Measurements from ENCODE around the gene FRG2. TPM values are rescaled to one million over a fixed set of nuclear protein-coding genes. Genes with fewer than 3 reads are reported as not detected.
"Not testable (repeated sequence)": the region's sequence is repeated elsewhere in the genome, so short reads cannot be mapped to it uniquely, and the experiment has no call there.

The FRG2 gene
- total RNA-seq (not detected), polyA plus RNA-seq (not detected)

DNA sequence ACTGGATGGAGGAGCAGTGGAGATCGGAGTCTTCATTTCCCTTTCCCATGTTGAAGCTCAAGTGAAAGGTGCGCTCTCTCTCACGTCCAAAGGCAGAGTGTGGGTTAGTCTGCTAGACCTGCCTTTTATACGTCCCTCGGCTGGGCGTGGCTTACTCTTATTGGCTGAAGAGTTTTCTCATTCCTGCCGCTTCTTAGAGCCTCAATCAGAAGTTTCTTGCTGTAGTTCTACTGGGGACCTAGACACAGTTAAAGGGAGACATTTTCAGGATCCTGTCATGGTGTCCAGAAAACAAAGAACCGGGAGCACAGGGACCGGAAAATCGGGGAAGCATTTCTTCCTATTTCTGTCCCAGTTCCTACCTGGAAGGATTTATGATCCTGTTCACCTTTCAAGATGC, at the start of gene FRG2:
FRG2 (minus strand) TSS at position 101 of the 400 bp plus-strand sequence; CDS start at position 49, 52 bp downstream.
- H3K27me3 ChIP-seq (ENCODE audit: control insufficient read depth, insufficient read depth, low read length); DNase-seq; H3K27ac ChIP-seq (ENCODE audit: insufficient read depth, low read length, poor library complexity, severe bottlenecking); ATAC-seq (ENCODE audit: low read depth in 2 of 2); H3K4me3 Mint-ChIP-seq; H3K4me3 ChIP-seq (ENCODE audit: low read depth, low read length); H3K36me3 ChIP-seq (ENCODE audit: control insufficient read depth, insufficient read depth, low read length); H3K9me3 ChIP-seq (ENCODE audit: control insufficient read depth in 2 of 2, low read length in 2 of 2); H3K27ac Mint-ChIP-seq; H3K4me1 ChIP-seq (ENCODE audit: control insufficient read depth, insufficient read depth, low read length, poor library complexity, severe bottlenecking); H3K4me1 Mint-ChIP-seq; H3K9me3 Mint-ChIP-seq; H3K36me3 Mint-ChIP-seq; H3K27me3 Mint-ChIP-seq: not testable (repeated sequence)

DNA sequence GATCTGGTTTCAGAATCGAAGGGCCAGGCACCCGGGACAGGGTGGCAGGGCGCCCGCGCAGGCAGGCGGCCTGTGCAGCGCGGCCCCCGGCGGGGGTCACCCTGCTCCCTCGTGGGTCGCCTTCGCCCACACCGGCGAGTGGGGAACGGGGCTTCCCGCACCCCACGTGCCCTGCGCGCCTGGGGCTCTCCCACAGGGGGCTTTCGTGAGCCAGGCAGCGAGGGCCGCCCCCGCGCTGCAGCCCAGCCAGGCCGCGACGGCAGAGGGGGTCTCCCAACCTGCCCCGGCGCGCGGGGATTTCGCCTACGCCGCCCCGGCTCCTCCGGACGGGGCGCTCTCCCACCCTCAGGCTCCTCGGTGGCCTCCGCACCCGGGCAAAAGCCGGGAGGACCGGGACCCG, 41.3 kb upstream of the FRG2 start:
- not testable (repeated sequence) for DNase-seq; H3K27ac ChIP-seq (ENCODE audit: insufficient read depth, low read length, poor library complexity, severe bottlenecking); H3K27me3 Mint-ChIP-seq; H3K27ac Mint-ChIP-seq; H3K4me1 Mint-ChIP-seq; H3K4me3 ChIP-seq (ENCODE audit: low read depth, low read length); H3K36me3 Mint-ChIP-seq; H3K36me3 ChIP-seq (ENCODE audit: control insufficient read depth, insufficient read depth, low read length); H3K4me3 Mint-ChIP-seq; ATAC-seq (ENCODE audit: low read depth in 2 of 2); H3K4me1 ChIP-seq (ENCODE audit: control insufficient read depth, insufficient read depth, low read length, poor library complexity, severe bottlenecking); H3K9me3 Mint-ChIP-seq; H3K27me3 ChIP-seq (ENCODE audit: control insufficient read depth, insufficient read depth, low read length); H3K9me3 ChIP-seq (ENCODE audit: control insufficient read depth in 2 of 2, low read length in 2 of 2)

DNA sequence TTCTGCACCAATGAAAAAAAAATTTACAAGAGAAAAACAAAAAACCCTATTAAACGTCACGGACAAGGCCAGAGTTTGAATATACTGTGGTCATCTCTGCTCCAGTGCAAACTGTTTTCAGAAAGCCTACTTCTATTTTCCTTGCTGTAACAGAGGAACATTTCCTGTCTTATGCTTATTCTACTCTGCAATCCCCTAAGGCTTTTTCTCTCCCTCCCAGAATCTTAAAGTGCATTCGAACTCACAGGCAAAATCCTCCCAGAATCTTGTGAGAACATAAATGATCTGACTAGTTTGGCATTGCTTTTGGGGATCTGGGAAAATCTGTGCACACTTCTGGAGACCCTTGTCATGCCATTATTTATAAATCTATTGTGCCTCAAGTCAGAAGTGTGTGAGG, 37.7 kb upstream of the FRG2 start:
- not testable (repeated sequence) for H3K4me3 ChIP-seq (ENCODE audit: low read depth, low read length); H3K4me1 Mint-ChIP-seq; H3K27ac ChIP-seq (ENCODE audit: insufficient read depth, low read length, poor library complexity, severe bottlenecking); H3K27me3 Mint-ChIP-seq; H3K9me3 Mint-ChIP-seq; DNase-seq; H3K4me1 ChIP-seq (ENCODE audit: control insufficient read depth, insufficient read depth, low read length, poor library complexity, severe bottlenecking); H3K36me3 Mint-ChIP-seq; ATAC-seq (ENCODE audit: low read depth in 2 of 2); H3K4me3 Mint-ChIP-seq; H3K36me3 ChIP-seq (ENCODE audit: control insufficient read depth, insufficient read depth, low read length); H3K27me3 ChIP-seq (ENCODE audit: control insufficient read depth, insufficient read depth, low read length); H3K9me3 ChIP-seq (ENCODE audit: control insufficient read depth in 2 of 2, low read length in 2 of 2)
- H3K27ac Mint-ChIP-seq, result peak overlapping the region in 1 of 3 donors; percentile 20

DNA sequence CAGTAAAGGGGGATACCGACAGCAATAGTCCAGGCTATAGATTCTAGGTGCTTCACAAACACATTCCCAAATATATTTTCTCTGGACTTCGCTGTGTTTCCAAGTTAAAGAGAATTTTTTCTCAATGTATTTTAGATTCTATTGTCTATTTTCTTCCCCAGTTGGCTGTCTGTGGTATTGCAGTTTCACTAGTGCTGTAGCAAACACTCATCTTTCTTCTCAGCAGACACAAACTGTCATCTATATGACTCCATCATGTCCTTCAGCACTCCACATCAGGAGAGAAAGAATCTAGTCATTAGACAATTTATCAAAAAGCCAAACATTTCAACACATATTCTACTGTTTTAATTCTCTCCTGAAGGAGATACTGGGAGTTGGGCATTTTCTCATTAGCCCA, 37.3 kb upstream of the FRG2 start, which contains the start of gene DBET:
DBET (plus strand) TSS at position 161 of the 400 bp plus-strand sequence.
- not testable (repeated sequence) for H3K4me1 Mint-ChIP-seq; DNase-seq; H3K27me3 ChIP-seq (ENCODE audit: control insufficient read depth, insufficient read depth, low read length); H3K4me3 Mint-ChIP-seq; H3K9me3 Mint-ChIP-seq; H3K4me3 ChIP-seq (ENCODE audit: low read depth, low read length); H3K4me1 ChIP-seq (ENCODE audit: control insufficient read depth, insufficient read depth, low read length, poor library complexity, severe bottlenecking); H3K36me3 ChIP-seq (ENCODE audit: control insufficient read depth, insufficient read depth, low read length); H3K27ac ChIP-seq (ENCODE audit: insufficient read depth, low read length, poor library complexity, severe bottlenecking); H3K9me3 ChIP-seq (ENCODE audit: control insufficient read depth in 2 of 2, low read length in 2 of 2); ATAC-seq (ENCODE audit: low read depth in 2 of 2); H3K27me3 Mint-ChIP-seq; H3K36me3 Mint-ChIP-seq
- H3K27ac Mint-ChIP-seq, result peak within 1 kb of the TSS in 1 of 3 donors; percentile 20

DNA sequence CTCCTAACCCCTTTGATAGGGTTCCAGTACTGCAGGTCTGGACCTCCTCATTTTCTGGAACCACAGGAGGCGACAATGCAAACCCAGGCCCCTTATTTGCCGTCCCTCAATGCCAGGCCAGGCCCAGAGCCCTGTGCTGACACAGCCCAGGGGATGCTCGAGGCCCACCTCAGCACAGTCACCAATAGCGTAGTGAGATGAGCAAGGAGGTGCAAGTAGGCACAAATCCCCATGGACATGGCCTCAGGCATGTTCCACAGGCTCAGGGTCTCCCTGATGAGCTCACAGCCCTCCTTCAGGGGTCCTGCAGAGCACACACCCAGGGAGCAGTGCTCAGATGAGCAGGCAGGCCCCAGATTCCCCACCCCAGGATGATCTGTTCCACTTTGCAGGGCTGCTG, 31.9 kb upstream of the FRG2 start:
- H3K36me3 ChIP-seq (ENCODE audit: control insufficient read depth, insufficient read depth, low read length); H3K4me1 ChIP-seq (ENCODE audit: control insufficient read depth, insufficient read depth, low read length, poor library complexity, severe bottlenecking); H3K9me3 ChIP-seq (ENCODE audit: control insufficient read depth in 2 of 2, low read length in 2 of 2); H3K4me3 ChIP-seq (ENCODE audit: low read depth, low read length); ATAC-seq (ENCODE audit: low read depth in 2 of 2); H3K36me3 Mint-ChIP-seq; H3K4me3 Mint-ChIP-seq; H3K4me1 Mint-ChIP-seq; H3K27ac ChIP-seq (ENCODE audit: insufficient read depth, low read length, poor library complexity, severe bottlenecking); DNase-seq; H3K27me3 Mint-ChIP-seq; H3K27ac Mint-ChIP-seq; H3K9me3 Mint-ChIP-seq; H3K27me3 ChIP-seq (ENCODE audit: control insufficient read depth, insufficient read depth, low read length): not testable (repeated sequence)

DNA sequence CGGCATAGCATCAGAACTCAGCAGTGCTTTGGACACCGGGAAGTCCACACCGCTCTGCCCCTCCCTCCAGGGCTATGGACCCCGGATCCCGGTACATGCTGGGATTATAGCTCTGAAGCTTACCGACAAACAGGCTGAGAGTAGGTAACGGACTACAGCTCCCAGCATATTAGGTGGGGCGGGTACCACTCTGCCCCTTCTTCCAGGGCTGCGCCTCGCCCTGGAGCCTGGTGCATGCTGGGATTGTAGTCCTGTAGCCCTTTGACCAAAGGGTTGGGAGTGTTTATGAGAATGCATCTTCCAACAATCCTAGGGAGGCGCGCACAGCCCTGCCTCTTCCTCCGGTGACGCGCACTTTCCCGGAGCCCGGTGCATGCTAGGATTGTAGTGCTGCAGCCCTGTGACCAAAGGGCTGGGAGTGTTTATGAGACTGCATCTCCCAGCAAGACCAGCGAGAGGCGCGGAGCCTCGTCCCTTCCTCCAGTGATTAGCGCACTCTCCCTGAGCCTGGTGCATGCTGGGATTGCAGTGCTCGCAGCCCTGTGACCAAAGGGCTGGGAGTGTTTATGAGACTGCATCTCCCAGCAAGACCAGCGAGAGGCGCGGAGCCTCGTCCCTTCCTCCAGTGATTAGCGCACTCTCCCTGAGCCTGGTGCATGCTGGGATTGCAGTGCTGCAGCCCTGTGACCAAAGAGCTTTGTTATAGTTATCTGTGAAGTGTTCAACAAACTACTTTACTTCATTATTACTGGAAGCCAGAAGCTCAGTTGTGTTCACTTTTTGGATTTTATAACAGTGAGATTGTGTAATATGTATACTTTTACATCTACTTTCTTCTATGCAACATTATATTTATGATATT, 22.6 kb upstream of the FRG2 start:
- not testable (repeated sequence) for H3K27me3 Mint-ChIP-seq; H3K27ac Mint-ChIP-seq; H3K36me3 Mint-ChIP-seq; H3K4me3 Mint-ChIP-seq; H3K4me1 ChIP-seq (ENCODE audit: control insufficient read depth, insufficient read depth, low read length, poor library complexity, severe bottlenecking); H3K4me3 ChIP-seq (ENCODE audit: low read depth, low read length); H3K4me1 Mint-ChIP-seq; H3K27me3 ChIP-seq (ENCODE audit: control insufficient read depth, insufficient read depth, low read length); DNase-seq; ATAC-seq (ENCODE audit: low read depth in 2 of 2); H3K27ac ChIP-seq (ENCODE audit: insufficient read depth, low read length, poor library complexity, severe bottlenecking); H3K9me3 Mint-ChIP-seq; H3K36me3 ChIP-seq (ENCODE audit: control insufficient read depth, insufficient read depth, low read length); H3K9me3 ChIP-seq (ENCODE audit: control insufficient read depth in 2 of 2, low read length in 2 of 2)

DNA sequence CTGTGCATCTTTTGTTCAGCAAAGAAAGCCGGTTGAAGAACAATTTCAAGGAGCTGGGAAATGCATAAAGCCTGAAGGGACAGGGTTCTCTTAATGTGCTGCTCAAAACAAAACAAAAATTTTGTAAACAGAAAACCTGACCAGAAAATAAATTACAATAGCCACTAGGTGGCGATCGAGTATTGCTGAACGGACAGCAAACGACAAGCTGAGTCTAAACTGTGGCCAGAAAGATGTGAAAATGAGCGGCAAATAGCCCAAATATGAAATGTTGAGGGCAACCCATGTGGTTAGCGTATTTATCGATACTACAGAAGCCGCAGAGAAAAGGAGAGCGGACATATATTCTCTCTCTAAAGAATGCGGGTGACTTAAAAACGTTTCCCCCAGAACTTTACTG, 20.6 kb upstream of the FRG2 start:
- not testable (repeated sequence) for H3K27me3 Mint-ChIP-seq; H3K36me3 Mint-ChIP-seq; H3K27ac Mint-ChIP-seq; H3K9me3 ChIP-seq (ENCODE audit: control insufficient read depth in 2 of 2, low read length in 2 of 2); H3K4me3 Mint-ChIP-seq; DNase-seq; H3K4me3 ChIP-seq (ENCODE audit: low read depth, low read length); H3K4me1 ChIP-seq (ENCODE audit: control insufficient read depth, insufficient read depth, low read length, poor library complexity, severe bottlenecking); ATAC-seq (ENCODE audit: low read depth in 2 of 2); H3K27ac ChIP-seq (ENCODE audit: insufficient read depth, low read length, poor library complexity, severe bottlenecking); H3K4me1 Mint-ChIP-seq; H3K27me3 ChIP-seq (ENCODE audit: control insufficient read depth, insufficient read depth, low read length); H3K36me3 ChIP-seq (ENCODE audit: control insufficient read depth, insufficient read depth, low read length); H3K9me3 Mint-ChIP-seq

DNA sequence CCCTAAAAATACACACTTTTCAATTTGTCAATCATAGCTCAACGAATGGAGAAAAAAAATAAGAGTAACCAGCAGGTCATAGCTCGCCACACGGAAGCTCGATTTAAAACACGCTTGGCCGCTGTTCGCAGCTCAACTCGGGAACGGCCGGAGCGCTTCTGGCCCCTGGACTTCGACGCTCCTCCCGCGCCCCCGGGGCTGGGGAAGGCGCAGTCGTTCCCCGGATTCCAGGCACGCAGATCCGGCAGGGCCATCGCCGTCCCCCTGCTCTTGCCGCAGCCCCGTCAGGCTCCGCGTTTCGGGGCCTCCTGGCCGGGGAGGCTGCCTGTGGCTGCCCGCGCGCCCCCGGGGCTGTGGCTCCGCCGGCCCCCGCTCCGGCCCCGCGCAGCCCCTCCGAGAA, 13.8 kb upstream of the FRG2 start:
- H3K27ac ChIP-seq (ENCODE audit: insufficient read depth, low read length, poor library complexity, severe bottlenecking); H3K27ac Mint-ChIP-seq; H3K27me3 Mint-ChIP-seq; H3K4me1 ChIP-seq (ENCODE audit: control insufficient read depth, insufficient read depth, low read length, poor library complexity, severe bottlenecking); DNase-seq; H3K4me3 ChIP-seq (ENCODE audit: low read depth, low read length); ATAC-seq (ENCODE audit: low read depth in 2 of 2); H3K27me3 ChIP-seq (ENCODE audit: control insufficient read depth, insufficient read depth, low read length); H3K4me3 Mint-ChIP-seq; H3K9me3 Mint-ChIP-seq; H3K9me3 ChIP-seq (ENCODE audit: control insufficient read depth in 2 of 2, low read length in 2 of 2); H3K36me3 ChIP-seq (ENCODE audit: control insufficient read depth, insufficient read depth, low read length); H3K4me1 Mint-ChIP-seq; H3K36me3 Mint-ChIP-seq: not testable (repeated sequence)

All from CD4-positive, CD25-positive, alpha-beta regulatory T cell (primary cell).